GM21825 (cell line): ENCODE measurements around the gene DEFB127.
"Not testable (repeated sequence)": the region's sequence is repeated elsewhere in the genome, so short reads cannot be mapped to it uniquely, and the experiment has no call there.

ENCODE experiments used
- ATAC-seq: cut with Tn5 transposase; IDR thresholded peaks from one replicate; pipeline ENCODE4 v1.9.1; 2021; ENCODE audit warnings: mild to moderate bottlenecking, moderate library complexity; ENCODE audit not compliant: unreplicated experiment

The DEFB127 gene, protein sequence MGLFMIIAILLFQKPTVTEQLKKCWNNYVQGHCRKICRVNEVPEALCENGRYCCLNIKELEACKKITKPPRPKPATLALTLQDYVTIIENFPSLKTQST

DNA sequence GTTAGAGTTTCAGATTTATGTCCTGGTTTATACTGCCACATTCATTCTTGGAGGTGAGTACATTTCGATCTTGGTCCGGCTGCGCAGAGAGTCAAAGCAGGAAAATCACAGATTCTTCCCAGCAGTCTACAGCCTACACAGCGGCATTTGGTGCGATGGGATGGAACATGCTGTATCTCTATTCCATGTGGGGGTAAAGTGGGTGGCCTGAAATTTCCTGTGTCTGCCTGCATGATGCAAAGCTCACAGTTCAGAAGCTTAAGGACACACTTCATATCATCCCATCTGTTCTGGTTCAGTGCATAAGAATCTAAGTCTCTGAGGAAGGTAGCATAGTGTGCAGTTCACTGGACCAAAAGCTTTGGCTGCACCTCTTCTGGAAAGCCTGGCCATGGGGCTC lies at the start of gene DEFB127:
DEFB127 (plus strand) TSS at position 301 of the 400 bp plus-strand sequence; CDS start at position 392, 91 bp downstream.
- ATAC-seq: no peak

DNA sequence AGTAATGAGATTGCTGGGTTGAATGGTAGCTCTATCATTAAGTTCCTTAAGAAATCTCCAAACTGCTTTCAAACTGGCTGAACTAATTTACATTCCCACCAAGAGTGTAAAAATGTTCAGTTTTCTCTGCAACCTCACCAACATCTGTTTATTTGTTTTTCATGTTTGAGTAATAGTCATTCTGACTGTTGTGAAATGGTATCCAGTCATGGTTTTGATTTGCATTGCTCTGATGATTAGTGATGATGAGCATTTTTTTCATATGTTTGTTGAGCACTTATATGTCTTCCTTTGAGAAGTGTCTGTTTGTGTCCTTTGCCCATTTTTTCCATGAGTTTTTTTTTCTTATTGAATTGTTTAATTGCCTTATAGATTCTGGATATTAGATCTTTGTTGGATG lies 44.9 kb upstream of the DEFB127 start:
- no peak for ATAC-seq

DNA sequence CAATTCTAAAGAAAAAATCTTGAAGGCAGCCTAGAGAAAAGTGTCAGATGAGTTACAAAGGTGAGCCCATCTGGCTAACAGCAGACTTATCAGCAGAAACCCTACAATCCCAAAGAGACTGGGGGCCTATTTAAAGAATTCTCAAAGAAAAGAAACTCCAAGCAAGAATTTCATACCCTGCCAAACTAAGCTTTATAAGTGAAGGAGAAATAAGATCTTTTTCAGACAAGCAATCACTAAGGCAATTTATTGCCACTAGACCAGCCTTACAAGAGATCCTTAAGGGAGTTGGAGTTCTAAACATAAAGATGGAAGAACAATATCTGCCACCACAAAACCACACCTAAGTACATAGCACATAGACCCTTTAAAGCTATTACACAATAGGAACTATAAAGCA lies 39.7 kb upstream of the DEFB127 start:
- no peak for ATAC-seq

DNA sequence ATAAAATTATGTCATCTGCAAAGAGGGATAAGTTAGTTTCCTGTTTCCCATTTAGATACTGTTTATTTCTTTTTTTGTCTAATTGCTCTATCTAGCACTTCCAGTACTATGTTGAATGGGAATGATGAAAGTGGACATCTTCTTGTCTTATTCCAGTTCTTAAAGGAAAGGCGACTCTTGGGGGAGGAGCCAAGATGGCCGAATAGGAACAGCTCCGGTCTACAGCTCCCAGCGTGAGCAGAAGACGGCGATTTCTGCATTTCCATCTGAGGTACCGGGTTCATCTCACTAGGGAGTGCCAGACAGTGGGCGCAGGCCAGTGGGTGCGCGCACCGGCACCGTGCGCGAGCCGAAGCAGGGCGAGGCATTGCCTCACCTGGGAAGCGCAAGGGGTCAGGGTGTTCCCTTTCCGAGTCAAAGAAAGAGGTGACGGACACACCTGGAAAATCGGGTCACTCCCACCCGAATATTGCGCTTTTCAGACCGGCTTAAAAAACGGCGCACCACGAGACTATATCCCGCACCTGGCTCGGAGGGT lies 27.4 kb upstream of the DEFB127 start:
- not testable (repeated sequence) for ATAC-seq

DNA sequence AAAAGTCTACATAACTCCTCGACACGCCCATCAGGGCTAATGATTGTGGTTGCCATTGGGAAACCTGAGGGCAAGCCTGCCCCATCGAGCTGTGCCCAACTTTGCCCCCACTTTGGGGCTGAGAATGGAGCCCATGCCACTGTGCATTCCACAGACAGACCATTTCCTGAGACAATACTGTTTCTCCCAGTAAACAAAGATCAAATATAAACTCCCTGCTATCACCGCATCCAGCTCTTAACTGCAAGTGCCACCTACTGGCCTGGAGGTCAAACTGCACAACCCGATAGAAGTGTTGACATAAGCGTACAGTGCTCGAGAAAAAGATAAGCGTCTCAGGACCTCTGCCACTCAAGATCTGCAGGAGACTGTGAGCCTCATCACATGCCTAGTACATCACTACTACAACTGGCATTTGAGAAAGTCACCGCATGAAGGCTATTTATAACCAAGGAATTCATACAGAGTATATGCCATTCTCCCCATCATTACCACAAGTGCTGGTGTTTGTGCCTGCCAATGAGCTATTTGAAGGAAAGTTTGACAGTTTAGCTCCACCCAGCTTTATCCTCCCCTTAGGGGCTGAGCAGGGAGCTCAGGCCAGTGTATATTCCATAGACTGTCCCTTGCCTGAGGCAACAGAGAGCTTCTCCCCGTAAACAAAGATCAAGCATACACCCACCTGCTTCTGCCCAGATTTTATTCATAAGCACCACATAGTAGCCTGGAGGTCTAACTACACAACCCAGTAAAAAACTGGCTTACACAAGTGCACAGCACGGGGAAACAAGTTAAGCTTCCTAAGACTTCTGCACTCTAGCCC lies 19.4 kb upstream of the DEFB127 start:
- ATAC-seq: no peak

DNA sequence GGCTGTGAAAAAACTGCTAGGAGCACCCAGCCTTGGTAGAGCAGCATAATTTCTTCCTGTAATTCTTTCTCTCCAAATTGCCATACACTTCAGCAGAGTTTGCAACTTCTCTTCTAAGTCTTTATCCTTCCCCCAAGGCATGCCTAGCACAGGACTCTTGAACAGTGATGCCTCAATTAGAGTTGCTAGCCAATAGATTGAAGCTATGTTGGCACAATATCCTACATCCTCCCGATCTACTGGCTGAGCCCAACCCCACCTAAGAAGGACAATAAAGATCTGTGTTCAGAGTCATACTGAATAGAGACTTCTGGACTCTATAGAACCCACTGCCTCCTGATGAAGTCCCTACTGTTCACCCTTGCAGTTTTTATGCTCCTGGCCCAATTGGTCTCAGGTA lies 15.0 kb upstream of the DEFB127 start, which contains the start of gene DEFB126:
DEFB126 (plus strand) TSS at position 301 of the 400 bp plus-strand sequence; CDS start at position 340, 39 bp downstream.
- no peak for ATAC-seq

DNA sequence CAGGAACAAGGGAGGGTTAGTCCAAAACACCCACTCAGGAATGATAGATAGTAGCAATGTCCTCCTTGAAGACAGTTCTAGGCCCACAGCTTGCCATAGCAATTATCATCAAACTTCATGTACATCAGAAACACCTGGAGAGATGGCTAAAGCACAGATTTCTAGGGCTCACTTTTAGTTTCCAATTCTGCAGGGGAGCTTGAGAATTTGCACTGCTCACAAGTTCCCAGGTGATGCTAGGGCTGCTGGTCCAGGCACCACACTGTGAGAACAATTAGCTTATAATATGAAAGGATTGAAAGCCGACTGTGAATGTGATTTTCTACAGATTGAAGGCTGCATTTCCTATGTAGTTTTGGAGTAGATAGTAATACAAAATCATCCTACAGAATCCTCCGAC lies 11.4 kb upstream of the DEFB127 start:
- ATAC-seq: no peak

DNA sequence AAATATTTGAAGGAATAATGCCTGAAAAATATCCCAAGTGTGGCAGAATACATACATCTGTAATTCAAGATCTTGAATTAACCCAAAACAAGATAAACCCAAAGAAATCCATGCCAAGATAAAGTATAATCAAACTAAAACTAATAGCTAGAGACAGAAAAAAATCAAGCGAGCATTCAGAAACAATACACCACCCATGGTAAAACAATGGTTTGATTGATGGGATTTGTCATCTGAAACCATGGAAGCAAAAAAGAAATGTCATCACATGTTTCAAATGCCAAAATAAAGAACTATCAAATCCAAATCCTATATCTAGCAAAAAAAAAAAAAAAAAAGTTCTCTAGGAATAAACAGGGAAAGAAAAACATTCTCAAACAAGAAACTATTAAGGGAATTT lies 5.1 kb upstream of the DEFB127 start:
- no peak for ATAC-seq

DNA sequence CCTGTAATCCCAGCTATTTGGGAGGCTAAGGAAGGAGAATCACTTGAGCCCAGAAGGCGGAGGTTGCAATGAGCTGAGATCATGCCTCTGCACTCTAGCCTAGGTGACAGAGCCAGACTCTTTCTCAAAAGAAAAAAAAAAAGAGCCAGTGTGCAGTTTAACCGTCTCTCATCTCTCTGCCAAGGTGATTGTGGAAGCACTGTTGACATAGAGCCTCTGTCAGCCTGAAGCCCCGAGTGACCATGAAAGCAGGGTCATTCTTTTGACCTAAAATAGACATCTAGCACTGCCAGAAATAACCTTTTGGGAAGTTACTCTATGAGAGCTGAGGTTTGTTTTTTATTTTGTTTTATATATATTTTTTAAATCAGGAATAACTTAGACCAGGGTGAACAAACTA lies 7.4 kb downstream of the DEFB127 start:
- no peak for ATAC-seq

DNA sequence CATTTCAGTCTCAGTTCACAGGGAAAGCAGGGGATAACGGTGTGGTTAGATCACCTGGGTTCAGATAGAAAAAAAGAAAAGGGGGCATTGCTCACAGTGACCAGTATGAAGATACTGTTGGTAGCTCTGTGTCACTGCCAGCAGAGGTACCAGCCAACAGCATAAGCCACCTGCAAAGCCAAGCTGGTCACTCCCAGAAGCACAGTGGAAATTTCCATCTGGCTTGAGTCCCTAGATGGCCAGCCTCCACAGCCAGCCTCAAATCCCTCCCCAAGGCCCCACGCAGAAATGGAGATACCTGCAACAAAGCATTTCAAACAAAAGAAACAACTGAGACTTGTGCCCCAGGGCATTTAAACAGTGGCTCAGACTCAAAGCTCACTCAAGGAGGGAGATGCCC lies 11.6 kb downstream of the DEFB127 start:
- ATAC-seq: no peak

DNA sequence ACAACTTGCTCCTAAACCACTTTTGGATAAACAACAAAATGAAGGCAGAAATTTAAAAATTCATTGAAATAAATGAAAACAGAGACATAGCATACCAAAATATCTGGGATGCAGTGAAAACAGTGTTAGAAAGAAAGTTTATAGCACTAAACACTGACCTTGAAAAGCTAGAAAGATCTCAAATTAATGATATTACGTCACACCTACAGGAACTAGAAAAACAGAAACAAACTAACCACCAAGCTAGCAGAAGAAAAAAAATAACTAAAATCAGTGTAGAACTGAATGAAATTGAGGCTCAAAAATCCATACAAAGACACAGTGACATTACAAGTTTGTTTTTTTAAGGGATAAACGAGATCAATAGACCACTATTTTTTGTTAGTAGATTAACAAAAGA lies 27.0 kb downstream of the DEFB127 start:
- ATAC-seq: no peak

DNA sequence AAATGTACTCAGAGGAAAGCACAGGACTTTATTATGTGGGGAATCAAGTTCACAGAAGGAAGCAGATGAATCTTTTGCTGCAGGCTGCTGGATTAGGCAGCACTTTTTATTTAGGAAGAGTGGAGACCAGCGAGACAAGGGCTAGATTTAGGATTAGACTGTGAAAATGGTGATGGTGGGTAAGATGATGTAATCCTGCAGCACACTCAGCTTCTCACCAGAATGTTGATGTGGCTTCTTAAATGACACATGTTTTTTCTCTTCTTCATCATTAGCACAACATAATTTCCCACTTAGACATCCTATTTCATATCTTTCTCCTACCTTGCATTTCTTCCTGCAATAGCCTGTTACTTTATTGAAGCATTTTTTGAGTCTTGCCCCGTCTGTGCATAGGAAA lies 30.5 kb downstream of the DEFB127 start:
- ATAC-seq: no peak

DNA sequence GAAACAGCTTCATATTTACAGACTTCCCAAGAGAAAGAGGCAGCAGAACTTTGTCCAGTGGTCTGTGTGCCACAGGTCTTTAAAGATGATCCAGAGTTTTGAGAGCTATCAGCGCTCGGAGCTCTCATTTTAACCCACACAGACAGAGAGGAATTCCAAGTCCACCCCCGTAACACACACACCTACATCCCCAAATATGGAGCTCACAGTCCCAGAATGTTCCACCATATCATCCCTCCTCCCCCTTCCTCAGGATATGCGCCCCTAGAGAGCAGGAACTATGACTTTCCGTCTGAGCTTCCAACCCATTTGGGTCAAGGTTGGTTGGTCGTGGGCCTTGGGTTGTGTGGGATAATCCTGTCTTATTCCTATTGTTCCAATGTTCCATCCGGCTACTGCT lies 32.4 kb downstream of the DEFB127 start, which contains the start of gene DEFB128:
DEFB128 (minus strand) TSS at position 101 of the 400 bp plus-strand sequence; CDS start at position 13, 88 bp downstream.
- ATAC-seq: no peak

DNA sequence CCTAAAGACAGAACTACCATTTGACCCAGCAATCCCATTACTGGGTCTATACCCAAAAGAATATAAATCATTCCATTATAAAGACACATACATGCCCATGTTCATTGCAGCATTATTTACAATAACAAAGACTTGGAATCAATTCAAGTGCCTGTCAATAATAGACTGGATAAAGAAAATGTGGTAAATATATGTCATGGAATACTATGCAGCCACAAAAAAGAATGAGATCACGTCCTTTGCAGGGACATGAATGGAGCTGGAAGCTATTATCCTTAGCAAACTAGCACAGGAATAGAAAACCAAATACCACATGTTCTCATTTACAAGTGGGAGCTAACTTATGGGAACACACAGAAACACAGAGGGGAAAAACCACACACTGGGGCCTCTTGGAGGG lies 41.0 kb downstream of the DEFB127 start:
- ATAC-seq: no peak

DNA sequence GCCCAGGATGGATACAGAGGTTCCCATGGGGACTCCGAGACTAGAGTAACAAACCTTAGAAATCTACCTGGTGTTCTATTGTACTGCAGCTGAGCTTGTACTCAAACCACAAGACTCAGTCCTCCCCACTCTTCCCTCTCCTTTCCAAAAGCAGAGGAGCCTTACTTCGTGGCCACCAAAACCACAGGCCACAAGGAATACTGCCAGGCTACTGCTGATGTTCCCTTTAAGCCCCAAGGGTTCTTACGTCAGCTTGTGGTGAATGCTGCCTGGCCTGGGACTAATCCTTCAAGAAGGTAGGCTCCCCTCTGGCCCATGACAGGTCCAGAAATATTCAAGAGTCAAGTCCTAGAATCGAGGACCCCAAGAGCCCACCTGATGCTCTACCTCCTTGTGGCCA lies 42.7 kb downstream of the DEFB127 start:
- no peak for ATAC-seq

DNA sequence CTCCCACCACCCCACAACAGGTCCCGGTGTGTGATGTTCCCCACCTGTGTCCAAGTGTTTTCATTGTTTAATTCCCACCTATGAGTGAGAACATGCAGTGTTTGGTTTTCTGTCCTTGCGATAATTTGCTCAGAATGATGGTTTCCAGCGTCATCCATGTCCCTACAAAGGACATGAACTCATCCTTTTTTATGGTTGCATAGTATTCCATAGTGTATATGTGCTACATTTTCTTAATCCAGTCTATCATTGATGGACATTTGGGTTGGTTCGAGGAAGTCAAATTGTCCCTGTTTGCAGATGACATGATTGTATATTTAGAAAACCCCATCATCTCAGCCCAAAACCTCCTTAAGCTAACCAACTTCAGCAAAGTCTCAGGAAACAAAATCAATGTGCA lies 46.4 kb downstream of the DEFB127 start:
- ATAC-seq: not testable (repeated sequence)
